NCI-H748 treated with DMSO at 0.1 percent for 48 hours (cell line): Measurements from ENCODE around the gene IKZF3.

Experiments used
- DNase-seq: peaks from one replicate; lab custom pipeline; 2025; lab: John Stamatoyannopoulos, UW

IKZF3 gene

DNA sequence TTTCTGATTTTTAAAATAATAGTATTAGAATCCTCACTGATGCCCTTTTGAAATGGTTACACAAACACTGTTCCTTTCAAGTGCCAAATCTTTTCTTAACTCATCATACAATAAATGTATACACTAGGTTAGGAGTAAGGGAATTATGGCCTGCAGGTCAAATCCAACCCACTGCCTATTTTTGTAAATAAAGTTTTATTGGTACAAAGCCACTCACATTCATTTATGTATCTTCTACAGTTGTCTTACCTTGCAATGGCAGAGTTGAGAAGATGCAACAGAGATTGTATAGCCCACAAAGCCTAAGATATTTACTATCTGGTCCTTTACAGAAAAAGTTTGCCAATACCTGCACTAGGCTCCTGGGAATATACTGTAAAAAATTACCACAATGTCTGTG lies 47.8 kb downstream of the IKZF3 start:
- DNase-seq: no peak

GRCh38 chr17:39814497-39814896 lies 49.6 kb downstream of the IKZF3 start:
- DNase-seq: no peak

DNA sequence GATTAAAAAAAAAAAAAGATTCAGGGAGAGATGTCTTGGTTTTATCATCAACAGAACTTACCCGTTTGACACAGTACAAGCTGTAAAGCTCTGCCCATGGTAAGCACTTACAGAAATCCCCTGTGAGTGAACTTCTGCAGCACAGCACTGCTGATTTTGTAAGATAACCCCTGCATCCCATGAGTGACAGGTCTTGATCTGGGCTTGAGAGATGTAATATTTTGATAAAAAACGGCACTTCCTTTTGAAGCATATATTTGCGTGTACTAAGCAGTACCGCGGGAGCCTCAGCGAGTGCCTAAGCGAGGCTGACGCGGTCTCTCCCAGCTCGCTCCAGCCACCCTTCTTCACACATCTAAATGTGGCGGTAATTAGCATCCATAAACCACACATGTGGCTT lies 50.5 kb downstream of the IKZF3 start:
- DNase-seq: no peak

DNA sequence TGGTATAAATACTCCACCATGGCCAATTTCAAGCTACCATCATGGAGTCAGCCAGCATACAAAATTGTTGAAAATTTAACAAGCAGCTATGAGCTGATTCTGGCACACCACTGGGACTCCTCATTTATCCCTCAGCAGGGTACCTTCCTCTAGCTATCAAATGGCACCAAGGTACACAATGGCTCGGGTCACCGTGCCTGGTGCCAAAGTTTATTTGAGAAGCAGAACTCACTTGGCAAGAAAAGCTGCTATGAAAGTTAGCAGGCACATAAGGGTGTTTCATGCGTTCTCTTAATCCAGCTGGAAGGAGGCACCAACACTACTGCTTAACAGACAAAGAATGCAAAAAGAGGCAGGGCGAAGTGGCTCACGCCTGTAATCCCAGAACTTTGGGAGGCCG lies 51.6 kb downstream of the IKZF3 start:
- no peak for DNase-seq

DNA sequence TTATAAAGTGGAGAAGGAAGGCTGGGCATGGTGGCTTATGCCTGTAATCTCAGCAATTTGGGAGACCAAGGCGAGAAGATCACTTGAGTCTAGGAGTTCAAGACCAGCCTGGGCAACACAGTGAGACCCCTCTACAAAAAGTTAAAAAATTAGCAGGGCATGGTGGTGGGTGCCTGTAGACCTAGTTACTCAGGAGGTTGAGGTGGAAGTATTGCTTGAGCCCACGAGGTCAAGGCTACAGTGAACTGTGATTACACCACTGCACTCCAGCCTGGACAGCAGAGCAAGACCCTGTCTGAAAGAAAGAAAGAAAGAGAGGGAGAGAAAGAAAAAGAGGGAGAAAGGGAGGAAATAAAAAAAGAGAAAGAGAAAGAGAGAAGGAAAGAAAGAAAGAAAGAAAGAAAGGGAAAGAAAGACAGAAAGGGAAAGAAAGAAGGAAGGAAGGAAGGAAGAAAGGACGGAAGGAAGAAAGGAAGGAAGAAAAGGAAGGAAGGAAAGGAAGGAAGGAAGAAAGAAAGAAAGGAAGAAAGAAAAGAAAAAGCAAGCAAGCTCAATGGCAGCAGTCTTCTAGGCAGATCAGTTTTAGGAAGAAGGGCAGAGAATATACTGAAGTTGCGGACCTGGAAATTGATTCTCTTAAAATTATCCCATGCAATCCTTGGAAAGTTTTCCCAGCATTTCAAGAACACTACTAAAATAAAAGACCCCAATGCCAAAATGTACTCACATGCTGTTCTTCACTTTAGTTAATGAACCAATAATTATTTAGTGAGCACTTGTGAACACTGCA lies 53.0 kb downstream of the IKZF3 start:
- DNase-seq: no peak

GRCh38 chr17:39809221-39809620 lies 54.9 kb downstream of the IKZF3 start:
- DNase-seq: no peak

- DNase-seq: no peak
Observed at GRCh38 chr17:39808409-39808997, 55.6 kb downstream of the IKZF3 start.

DNA sequence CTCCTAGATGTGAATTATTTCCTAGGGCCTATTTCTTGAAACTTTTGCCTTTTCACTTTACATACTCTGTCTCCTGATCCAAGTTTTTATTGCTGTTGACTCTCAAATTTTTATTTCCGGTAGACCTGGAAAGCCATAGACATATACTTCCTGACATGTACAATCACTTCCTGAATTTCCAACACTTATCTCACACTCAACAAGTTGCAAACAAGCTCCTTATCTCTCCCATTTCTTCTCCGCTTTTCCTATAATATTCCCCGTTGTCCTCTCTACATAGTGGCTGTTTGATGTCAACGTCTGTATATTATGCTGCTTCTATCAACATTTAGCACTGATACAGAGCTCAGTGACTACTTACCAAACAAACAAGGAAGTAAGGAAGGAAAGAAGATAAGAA lies 59.3 kb downstream of the IKZF3 start:
- DNase-seq: no peak

- DNase-seq: no peak
Observed at GRCh38 chr17:39801055-39801454, 63.1 kb downstream of the IKZF3 start.

GRCh38 chr17:39800540-39800939 lies 63.6 kb downstream of the IKZF3 start:
- DNase-seq: no peak

- DNase-seq: no peak
Observed at GRCh38 chr17:39799395-39799794, 64.7 kb downstream of the IKZF3 start.

DNA sequence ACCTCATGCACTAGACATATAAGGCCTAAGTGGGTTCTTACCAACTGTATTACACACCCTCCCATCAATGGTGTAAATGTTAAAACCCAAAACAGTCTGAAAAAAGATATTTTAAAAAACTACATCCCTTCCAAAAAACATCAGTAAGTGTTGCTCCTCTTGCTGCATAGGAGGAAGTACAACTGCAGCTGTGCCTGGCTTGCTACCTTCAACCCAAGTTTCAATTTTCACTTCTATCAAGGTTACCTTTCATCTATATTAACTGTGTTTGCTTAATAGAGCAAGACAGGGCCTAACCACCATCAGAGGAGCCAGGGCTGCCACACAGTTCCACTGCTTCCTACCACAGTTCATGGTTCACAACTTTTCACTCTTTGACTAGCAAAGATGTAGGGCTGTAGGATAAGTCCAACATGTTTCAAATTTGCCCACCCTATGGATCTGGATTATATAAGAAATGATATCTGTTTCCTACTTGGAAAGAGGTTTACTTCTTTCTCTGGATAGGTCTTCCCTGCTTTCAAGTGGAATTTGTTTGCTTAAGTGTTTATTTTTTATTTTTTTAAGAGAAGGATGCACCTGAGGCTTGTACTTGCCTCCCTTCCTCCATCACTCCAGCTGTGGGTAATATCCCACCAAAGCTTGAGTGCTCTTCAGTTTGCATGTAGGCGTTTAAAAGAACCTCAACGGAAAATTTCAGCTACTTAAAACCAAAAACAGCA lies 69.7 kb downstream of the IKZF3 start:
- DNase-seq: no peak

DNA sequence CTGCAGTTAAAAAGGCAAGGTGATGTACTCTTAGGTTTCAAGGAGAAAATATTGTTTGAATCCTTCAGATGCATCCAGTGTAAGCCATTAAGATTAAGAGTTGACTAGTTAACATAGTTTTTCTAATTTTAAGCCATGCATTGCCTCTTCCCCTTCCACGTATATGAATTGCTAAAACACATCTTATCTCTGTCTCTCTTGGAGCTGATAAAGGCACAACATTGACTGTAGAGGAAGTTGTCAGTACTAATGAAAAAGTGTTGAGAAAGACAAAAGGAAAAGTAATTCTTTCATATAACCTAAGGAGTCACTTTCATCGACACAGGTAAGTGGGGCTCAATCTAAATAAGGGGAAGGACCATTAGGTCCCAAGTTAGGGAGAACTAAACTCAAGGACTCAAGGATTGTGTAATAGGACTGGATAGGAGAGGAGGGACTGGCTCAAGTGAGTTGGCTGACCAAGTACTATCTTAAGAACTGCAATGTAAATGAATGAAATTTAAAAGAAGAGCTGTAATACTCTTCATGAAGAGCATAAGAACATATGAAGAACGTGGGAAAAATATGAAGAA lies 70.7 kb downstream of the IKZF3 start:
- no peak for DNase-seq

GRCh38 chr17:39792526-39793221 lies 71.4 kb downstream of the IKZF3 start:
- DNase-seq: no peak

- no peak for DNase-seq
Observed at GRCh38 chr17:39791111-39791992, 72.8 kb downstream of the IKZF3 start.

DNA sequence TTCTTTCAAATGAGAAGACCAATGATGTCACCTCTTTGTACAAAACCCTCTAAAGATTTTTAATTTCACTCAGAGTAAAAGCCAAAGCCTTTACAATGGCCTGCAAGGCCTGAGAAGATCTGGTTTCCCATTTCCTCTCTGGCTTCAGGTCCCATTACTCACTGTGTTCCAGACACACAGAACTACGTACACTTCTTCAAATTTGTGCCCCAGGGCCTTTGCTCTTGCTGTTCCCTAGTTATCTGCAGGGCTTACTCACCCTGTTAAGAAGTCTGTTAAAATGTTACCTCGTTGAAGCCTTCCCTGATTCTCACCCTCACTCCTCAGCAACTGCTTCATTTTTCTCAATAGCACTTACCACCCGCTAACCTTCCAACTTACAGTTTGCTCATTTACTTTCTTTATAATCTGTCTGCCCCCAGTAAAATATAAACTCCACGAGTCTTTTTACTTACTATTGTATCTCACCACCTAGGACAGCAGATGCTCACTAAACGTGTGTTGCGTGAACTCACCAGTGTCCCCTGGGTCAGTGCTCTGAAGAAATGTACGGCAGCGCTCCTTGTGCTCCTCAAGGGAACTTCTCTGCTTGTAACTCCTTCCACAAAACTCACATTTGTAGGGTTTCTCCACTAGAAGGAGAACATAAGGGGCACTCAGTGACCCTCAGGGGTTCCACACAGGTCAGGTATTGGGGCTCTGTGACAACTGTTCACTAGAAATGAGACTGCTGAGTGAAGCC lies 76.2 kb downstream of the IKZF3 start:
- DNase-seq: no peak

DNA sequence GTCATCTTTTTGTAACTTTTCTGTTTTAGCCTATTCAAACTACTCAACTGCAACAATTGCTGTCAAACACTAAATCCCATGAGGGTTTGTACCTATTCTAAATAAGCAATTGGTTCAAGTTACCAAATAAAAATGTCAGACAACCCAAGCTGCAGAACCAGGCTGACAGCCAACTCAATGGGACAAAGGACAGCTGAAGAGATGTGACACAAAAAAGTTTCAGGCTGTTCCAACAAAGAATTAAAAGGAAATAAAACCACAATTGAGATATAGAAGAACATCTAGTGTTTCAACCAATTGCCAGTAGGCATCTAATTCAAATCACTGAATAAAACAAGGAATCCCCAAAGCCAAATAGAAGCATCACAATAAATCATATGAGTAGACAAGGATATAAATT lies 77.1 kb downstream of the IKZF3 start:
- DNase-seq: no peak

- no peak for DNase-seq
Observed at GRCh38 chr17:39782980-39783379, 81.1 kb downstream of the IKZF3 start.

DNA sequence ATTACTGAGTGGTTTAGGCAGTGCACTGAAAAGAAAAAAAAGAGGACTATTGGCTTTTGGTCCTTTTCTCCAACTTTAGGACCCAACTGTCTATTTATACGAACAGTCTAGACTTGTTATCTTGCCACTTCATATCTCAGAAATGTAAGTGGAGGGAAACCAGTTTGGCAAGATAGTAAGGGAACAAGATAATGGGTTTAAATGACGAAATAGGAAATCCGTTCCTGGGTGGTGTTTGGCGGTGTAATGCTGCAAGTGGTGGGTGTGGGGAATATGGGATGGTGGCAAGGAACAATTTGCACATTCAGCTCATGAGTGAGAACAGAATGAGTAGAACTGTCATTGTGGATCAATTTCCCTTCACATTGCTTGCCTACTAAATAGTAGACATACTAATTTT lies 81.6 kb downstream of the IKZF3 start:
- no peak for DNase-seq

- no peak for DNase-seq
Observed at GRCh38 chr17:39781861-39782213, 82.3 kb downstream of the IKZF3 start.
